Panc1 (cell line): Measurements from ENCODE around the gene ADCY3.

ENCODE experiments used
- CTCF ChIP-seq: fragments of 450-650 bp; IDR thresholded peaks from 2 replicates; pipeline ENCODE4 v1.5.1; 2017; ENCODE audit warnings: mild to moderate bottlenecking
- POLR2AphosphoS5 ChIP-seq: IDR thresholded peaks from 2 replicates; pipeline ENCODE4 v1.6.1; 2012; ENCODE audit warnings: mild to moderate bottlenecking, low read depth, low read length, moderate library complexity
- REST ChIP-seq, 2 experiments: IDR thresholded peaks; 2 replicates each; pipeline ENCODE4 v1.6.1; 2011 to 2012; ENCODE audit warnings: low read depth in 2 of 2, control low read depth in 1 of 2, low read length in 1 of 2, mild to moderate bottlenecking in 1 of 2, moderate library complexity in 1 of 2; ENCODE audit not compliant: insufficient read depth in 1 of 2
- SIN3A ChIP-seq: IDR thresholded peaks from 2 replicates; pipeline ENCODE4 v1.6.1; 2012; ENCODE audit warnings: low read depth, mild to moderate bottlenecking, low read length, moderate library complexity, borderline replicate concordance; ENCODE audit not compliant: insufficient read depth
- TCF7L2 ChIP-seq: IDR thresholded peaks from 2 replicates; pipeline ENCODE4 v1.6.1; 2011; ENCODE audit warnings: mild to moderate bottlenecking, low read depth, low read length, inconsistent platforms

- TF ChIP-seq CTCF = no peak
- TF ChIP-seq SIN3A = no peak
- TF ChIP-seq POLR2AphosphoS5 = no peak
- no peak for TF ChIP-seq TCF7L2
- no peak for TF ChIP-seq REST (IDR thresholded peaks at IDR 0.05; ENCODE audit: insufficient read depth in 1 of 2, low read depth in 2 of 2, low read length in 1 of 2)
Measured at GRCh38 chr2:24830351-24830750, 89.7 kb downstream of the ADCY3 start.
